T-helper 1 cell treated with Interleukin-12 subunit alpha and Interleukin-12 subunit beta and Interleukin-4 antibody, amounts not matched to agents 30 ng/mL and 1 ng/mL, for 36 hours (primary cell): ENCODE measurements around the gene KRTAP10-7. TPM values are rescaled to one million over a fixed set of nuclear protein-coding genes. Genes with fewer than 3 reads are reported as not detected.
"Not testable (repeated sequence)": the region's sequence is repeated elsewhere in the genome, so short reads cannot be mapped to it uniquely, and the experiment has no call there.

Source experiments
- intact Hi-C: fragments of 100-400 bp; cut with micrococcal nuclease; formaldehyde crosslinking; loops from one replicate; pipeline ENCODE4 v1.15.1; 2024
- total RNA-seq: library from RNA; stranded (reverse); gene quantifications from 2 replicates; pipeline ENCODE4 v1.2.3, GENCODE V29; 2022

The KRTAP10-7 gene
- total RNA-seq, 1 donor from 2014 or later, result not detected

DNA sequence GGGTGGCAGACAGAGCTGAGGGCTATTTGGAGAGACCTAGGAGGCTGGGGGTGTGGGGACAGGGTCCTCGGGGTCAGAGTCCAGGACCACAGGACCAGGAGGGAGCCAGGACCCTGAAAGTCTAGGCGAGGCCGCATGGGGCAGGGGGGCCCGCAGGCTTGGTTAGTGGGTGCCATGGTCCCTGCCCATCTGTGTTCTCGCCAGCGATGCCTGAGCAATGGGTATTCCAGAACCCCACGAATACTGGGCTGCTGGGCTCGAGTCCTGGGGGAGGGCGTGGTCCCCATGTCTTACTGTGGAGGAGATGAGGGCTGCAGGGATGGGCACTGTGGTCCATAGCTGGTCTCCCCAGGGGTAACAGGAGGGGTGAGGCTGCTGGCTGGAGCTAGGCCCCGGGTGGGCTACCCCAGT, 10.1 kb upstream of the KRTAP10-7 start:
- intact Hi-C loops, result no loop called here

DNA sequence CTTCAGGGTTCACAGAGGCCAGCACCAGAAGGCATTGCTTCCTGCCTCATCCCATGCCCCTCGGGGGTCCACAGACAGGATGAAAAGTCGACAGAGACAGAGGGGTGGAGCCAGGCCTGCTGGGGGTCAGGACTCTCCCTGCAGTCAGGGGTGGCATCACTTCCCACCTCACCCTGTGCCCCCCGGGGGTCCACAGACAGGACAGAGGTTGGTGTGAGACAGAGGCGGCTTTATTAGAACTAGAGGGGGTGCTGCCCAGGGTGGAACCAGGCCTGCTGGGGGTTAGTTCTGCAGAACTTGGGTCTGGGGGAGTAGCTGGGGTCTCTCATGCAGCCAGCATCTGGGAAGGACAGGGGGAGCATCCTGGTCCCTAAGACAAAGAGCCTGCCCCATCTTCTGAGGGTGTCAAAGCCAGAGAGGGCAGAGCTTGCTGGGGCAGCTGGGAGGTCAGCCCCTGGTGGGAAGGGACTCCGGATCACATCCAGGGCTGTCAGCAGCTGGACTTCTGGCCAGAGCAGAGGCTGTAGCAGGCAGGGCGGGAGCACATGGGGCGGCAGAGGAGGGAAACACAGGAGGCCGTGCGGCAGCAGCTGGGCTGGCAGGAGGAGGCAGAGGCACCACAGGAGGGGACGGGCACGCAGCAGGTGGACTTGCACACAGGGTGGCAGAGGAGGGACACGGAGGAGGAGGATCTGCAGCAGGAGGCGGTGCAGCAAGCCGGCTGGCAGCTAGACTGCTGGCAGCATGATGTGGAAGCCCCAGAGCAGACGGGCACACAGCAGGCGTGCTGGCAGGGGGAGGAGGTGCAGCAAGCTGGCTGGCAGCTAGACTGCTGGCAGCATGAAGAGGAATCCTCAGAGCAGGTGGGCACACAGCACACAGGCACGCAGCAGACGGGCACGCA, 9.2 kb upstream of the KRTAP10-7 start:
- intact Hi-C loops, result not testable (repeated sequence)

GRCh38 chr21:44591801-44592130, 8.6 kb upstream of the KRTAP10-7 start:
- intact Hi-C loops, result not testable (repeated sequence)

GRCh38 chr21:44592446-44593311, 7.7 kb upstream of the KRTAP10-7 start, which contains the start of gene KRTAP10-6:
TSS of gene KRTAP10-6 (minus strand) at chr21:44592505. CDS start at chr21:44592484, 21 bp downstream.
- intact Hi-C loops, result no loop called here

- intact Hi-C loops, result no loop called here
These were observed 6.6 kb upstream of the KRTAP10-7 start for GRCh38 chr21:44593598-44594405.

DNA sequence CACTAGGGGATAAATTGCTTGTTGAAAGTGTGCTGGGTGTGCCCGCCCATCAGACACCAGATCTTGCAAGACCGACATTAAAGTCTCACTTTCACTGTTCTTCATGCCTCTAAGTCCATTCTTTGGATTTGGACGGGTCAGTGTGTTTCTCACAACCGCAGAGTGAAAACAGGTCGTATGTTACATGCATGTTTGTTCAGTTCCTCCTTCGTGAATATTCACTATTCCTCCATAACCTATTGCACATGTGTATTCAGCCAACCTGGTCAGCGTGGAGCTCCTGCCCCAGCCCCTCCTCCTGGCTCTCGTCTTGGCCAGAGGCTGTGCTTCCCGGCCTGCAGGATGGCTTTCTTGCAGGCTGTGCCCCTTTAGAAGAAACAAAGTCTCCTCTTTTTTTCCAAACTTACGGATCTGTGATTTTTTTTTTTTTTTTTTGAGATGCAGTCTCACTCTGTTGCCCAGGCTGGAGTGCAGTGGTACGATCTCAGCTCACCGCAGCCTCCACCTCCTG, 5.9 kb upstream of the KRTAP10-7 start:
- intact Hi-C loops, result no loop called here

DNA sequence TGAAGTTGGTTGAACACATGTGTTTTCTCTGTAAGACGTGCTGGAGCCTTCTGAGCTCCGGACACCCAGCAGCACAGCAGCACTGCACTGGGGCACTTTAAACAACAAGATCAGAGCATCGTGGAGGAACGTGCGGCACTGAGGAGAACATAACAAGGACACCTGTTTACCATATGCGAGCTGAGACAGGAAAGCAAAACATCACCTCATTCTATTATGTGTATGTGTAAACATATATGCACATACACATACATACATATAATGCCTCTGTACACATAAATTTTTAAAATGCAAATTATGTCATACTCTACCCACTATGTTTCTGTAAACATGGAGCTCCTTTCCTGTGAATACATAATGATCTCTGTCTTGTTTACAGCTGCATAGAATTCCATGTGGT, 4.9 kb upstream of the KRTAP10-7 start:
- intact Hi-C loops, result no loop called here

GRCh38 chr21:44596068-44596725, 4.2 kb upstream of the KRTAP10-7 start:
- intact Hi-C loops, result no loop called here

GRCh38 chr21:44598061-44598460, 2.3 kb upstream of the KRTAP10-7 start:
- intact Hi-C loops, result no loop called here

DNA sequence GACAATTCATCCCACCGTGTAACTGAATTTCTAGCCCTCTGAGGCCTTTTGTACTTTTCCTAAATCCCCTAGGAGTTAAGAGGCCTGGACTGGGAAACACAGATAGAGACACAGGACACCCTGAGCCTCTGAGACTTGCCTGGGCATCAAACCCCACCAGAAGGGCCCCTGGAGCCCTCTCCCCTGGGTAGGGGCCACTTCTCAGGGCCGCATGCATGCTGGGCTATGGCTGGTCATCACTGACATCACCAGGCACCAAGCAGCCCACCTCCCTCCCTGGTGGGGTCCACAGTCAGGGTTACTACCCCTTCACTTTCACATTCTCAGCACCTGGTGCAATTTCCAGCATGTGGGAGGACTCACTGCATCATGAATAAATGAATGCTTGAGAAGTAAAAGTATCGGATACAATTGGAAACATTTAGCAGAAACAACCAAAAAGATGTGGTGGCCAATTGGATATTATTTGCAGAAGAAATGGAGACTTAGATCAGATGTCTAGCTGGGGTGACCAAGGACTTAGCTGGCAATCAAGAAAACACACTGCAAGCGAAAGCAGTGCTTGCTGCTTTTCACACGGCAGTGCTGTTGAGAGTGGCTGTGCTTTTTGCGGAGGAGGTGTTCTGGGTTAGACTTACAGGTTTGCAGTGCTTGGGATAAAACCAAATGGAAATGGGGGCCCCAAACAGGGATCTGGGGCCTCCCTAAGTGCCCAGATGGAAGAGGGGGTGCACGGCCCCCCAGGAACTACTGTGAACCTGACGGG, 950 bp upstream of the KRTAP10-7 start:
- intact Hi-C loops, result no loop called here

GRCh38 chr21:44601091-44601490, 694 bp downstream of the KRTAP10-7 start:
- intact Hi-C loops, result not testable (repeated sequence)

GRCh38 chr21:44601596-44602462, 1.4 kb downstream of the KRTAP10-7 start:
- intact Hi-C loops, result no loop called here

DNA sequence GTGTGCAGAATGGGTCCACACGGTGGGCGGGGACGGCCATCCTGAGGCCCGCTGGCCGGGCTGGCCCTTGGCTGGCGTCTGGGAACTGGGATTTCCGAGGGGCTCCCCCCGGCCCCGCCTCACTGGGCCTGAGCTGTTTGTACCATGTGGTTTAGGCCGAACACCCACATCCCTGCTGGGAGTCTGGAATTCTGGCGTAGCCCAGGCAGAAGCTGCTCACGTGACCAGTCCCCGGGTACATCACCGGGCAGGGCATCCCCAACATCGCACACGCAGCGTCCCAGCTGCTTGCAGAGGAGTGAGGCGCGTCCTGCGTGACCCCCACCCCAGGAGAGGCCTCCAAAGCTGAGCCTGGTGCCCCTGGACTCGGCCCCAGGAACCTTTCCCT, 2.1 kb downstream of the KRTAP10-7 start:
- intact Hi-C loops, result no loop called here

GRCh38 chr21:44603109-44603875, 2.9 kb downstream of the KRTAP10-7 start:
- intact Hi-C loops, result no loop called here

- intact Hi-C loops, result no loop called here
These were observed 3.5 kb downstream of the KRTAP10-7 start for GRCh38 chr21:44603911-44604310.

DNA sequence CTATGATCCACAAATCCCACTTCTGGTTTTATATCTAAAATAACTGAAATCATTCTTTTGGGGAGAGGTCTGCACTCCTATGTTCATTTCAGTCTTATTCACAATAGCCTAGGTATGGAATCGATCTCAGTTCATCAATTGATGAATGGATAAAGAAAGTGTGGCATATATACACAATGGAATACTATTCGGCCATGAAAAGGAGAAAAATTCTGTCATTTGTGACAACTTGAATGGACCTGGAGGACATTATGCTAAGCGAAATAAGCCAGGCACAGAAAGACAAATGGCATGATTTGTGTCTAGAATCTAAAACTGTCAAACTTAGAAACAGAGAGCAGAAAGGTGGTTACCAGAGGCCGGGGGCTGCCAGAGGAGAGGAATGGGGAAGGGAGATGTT, 6.1 kb downstream of the KRTAP10-7 start:
- intact Hi-C loops, result no loop called here

- intact Hi-C loops, result no loop called here
These were observed 8.8 kb downstream of the KRTAP10-7 start for GRCh38 chr21:44609193-44609592.
